Right lobe of liver (tissue), 6 donors: ENCODE measurements around the gene SRC. TPM values are rescaled to one million over a fixed set of nuclear protein-coding genes. Genes with fewer than 3 reads are reported as not detected.

Experiments
- ATAC-seq, 4 donors: fragments of 200-7000 bp; cut with Tn5 transposase; one replicate each; pipeline ENCODE4 v1.9.1; 2020; ENCODE audit warnings: mild to moderate bottlenecking in 4 of 4, moderate library complexity in 4 of 4
- DNase-seq, 3 donors: peaks; one replicate each; pipeline ENCODE4 v3.0.0-alpha.2; 2020
- H3K27ac ChIP-seq, 3 donors: fragments of 200-600 bp; one replicate each; pipeline ENCODE4 v1.8.0; 2022
- H3K27me3 ChIP-seq, 2 donors: fragments of 200-600 bp; one replicate each; pipeline ENCODE4 v1.8.0; 2022
- H3K36me3 ChIP-seq, 4 donors: fragments of 200-600 bp; sonication (generic) in 1 of 4; one replicate each; pipeline versions ENCODE4 v1.5.1 to v1.8.0; 2017 to 2022; ENCODE audit warnings: control low read depth in 1 of 4
- H3K4me1 ChIP-seq, 4 donors: fragments of 200-600 bp; sonication (generic) in 1 of 4; one replicate each; pipeline versions ENCODE4 v1.5.1 to v1.8.0; 2017 to 2022; ENCODE audit warnings: control low read depth in 1 of 4
- H3K4me3 ChIP-seq, 3 donors: fragments of 200-600 bp; one replicate each; pipeline ENCODE4 v1.8.0; 2022
- H3K9me3 ChIP-seq, 4 donors: fragments of 200-600 bp; sonication (generic) in 1 of 4; one replicate each; pipeline versions ENCODE4 v1.5.1 to v1.8.0; 2017 to 2022; ENCODE audit warnings: control low read depth in 1 of 4
- CTCF ChIP-seq, 4 donors: fragments of 200-600 bp in 3 of 4; fragments of 450-650 bp in 1 of 4; IDR thresholded peaks; one replicate each; pipeline versions ENCODE4 v1.5.1 to v1.8.0; 2016 to 2022; ENCODE audit warnings: antibody characterized with exemption in 4 of 4, mild to moderate bottlenecking in 2 of 4
- POLR2A ChIP-seq: fragments of 450-650 bp; IDR thresholded peaks from one replicate; pipeline ENCODE4 v1.6.1; 2017; ENCODE audit warnings: antibody characterized with exemption, mild to moderate bottlenecking
- WGBS: methylation state at CpG from one replicate; pipeline ENCODE4 v1.1.6; 2018; ENCODE audit warnings: low coverage, low lambda C conversion rate; ENCODE audit not compliant: insufficient coverage; ENCODE audit errors: missing lambda C conversion rate; 5-methylcytosine and 5-hydroxymethylcytosine counted together
- intact Hi-C, 2 donors: fragments of 100-400 bp; cut with DNase I; formaldehyde crosslinking; loops; one replicate each; pipeline versions ENCODE4 v1.11.2 to v1.14.1; 2022
- total RNA-seq, 6 experiments: library from RNA; depleted of rRNA in 2 of 6; stranded (reverse); fragments of >200 nt in 2 of 6; fragmentation: NEBNext Ultra II Directional in 3 of 6; extraction: Animal tissue kit (Norgen Biotek cat#: 25700) in 3 of 6; gene quantifications; one replicate each; pipeline versions ENCODE4 v1.1.0 to v1.2.4, GENCODE V29; 2016 to 2023
- donor health status: DM: no; HTN: yes; CAD: no.
- donor health status: DM: no; HTN: no; CAD: no.
- donor health status: DM: no; HTN: no; CAD: no.
- donor health status: DM: no; HTN: yes; CAD: no.
- donor health status: DM: no; HTN: yes; CAD: no.

The SRC gene
- total RNA-seq, 6 experiments from 2014 or later = 3.1 to 17.3 (median 11.2) TPM

GRCh38 chr20:37353285-37353849 lies 7.4 kb downstream of the SRC start:
- Histone ChIP-seq H3K36me3 (no peaks in the 10 kb centered on the region), H3K4me1 (no peaks in the 10 kb centered on the region), H3K27me3 (no peaks in the 10 kb centered on the region), H3K9me3 (no peaks in the 10 kb centered on the region), H3K4me3 (no peak overlapping the region), H3K27ac (no peak overlapping the region)
- DNase-seq (no peak), ATAC-seq (no peak)
- intact Hi-C loops = no loop called here
- TF ChIP-seq POLR2A = no peak
- TF ChIP-seq CTCF (IDR thresholded peaks at IDR 0.05) = no peak
- WGBS = 71% methylated on average over 1 of the region's 13 CpGs

- Histone ChIP-seq H3K27me3 (no peaks in the 10 kb centered on the region), H3K36me3 (no peaks in the 10 kb centered on the region), H3K4me1 (no peaks in the 10 kb centered on the region), H3K4me3 (no peak overlapping the region), H3K9me3 (no peaks in the 10 kb centered on the region), H3K27ac (no peak overlapping the region)
- 83% methylated on average over 3 of the region's 18 CpGs for WGBS
- intact Hi-C loops = no loop called here
- ATAC-seq (peak in 1 of 4 donors; percentile 40), DNase-seq (peak in 1 of 3 donors; percentile 36)
- TF ChIP-seq POLR2A = no peak
- TF ChIP-seq CTCF (IDR thresholded peaks at IDR 0.05) = no peak
Measured at GRCh38 chr20:37354210-37355195, 8.6 kb downstream of the SRC start.

- H3K4me3 ChIP-seq = no peak overlapping the region
- WGBS = 91% methylated on average over 4 of the region's 15 CpGs
- intact Hi-C loops = no loop called here
- no peak overlapping the region for H3K27ac ChIP-seq
- DNase-seq = peak in 1 of 3 donors; percentile 28
- H3K9me3 ChIP-seq = no peaks in the 10 kb centered on the region
- H3K27me3 ChIP-seq = no peaks in the 10 kb centered on the region
- H3K36me3 ChIP-seq = no peaks in the 10 kb centered on the region
- H3K4me1 ChIP-seq = no peaks in the 10 kb centered on the region
- TF ChIP-seq CTCF (IDR thresholded peaks at IDR 0.05) = no peak
- ATAC-seq = no peak
Measured at GRCh38 chr20:37355252-37356180, 9.6 kb downstream of the SRC start.

GRCh38 chr20:37356387-37356786 lies 10.4 kb downstream of the SRC start:
- Histone ChIP-seq H3K27me3 (no peaks in the 10 kb centered on the region), H3K36me3 (no peaks in the 10 kb centered on the region), H3K9me3 (no peaks in the 10 kb centered on the region), H3K27ac (no peak overlapping the region), H3K4me3 (no peak overlapping the region), H3K4me1 (no peaks in the 10 kb centered on the region)
- 60% methylated on average over 1 of the region's 8 CpGs for WGBS
- DNase-seq (peak; percentile 70 to 71 (median 71)), ATAC-seq (peak; percentile 22 to 63 (median 49))
- TF ChIP-seq POLR2A = no peak
- no peak for TF ChIP-seq CTCF (IDR thresholded peaks at IDR 0.05)
- intact Hi-C loops = no loop called here
